ENCODE measurements around the gene BANK1.

Gene BANK1

DNA sequence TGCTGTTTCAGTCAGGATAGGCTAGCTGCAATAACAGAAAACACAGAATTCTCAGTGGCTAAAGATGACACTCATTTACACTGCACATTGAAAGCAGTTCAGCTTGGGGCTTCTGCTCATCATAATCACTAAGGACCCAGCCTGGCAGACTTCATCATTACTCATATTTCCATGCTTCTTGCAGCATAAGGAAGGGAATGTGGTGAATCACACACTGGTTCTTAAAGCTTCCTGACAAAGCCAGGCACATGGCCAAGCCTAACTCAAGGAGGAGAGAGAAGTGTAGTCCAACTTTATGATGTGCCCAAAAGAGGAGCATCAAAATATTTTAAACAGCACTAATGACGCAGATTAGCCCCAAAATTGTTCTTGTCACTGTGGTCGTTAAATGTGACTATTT lies 186.5 kb downstream of the BANK1 start:
- TF ChIP-seq YY1 (IDR thresholded peaks at IDR 0.05; ENCODE audit: low read depth), result no peak
- peak; percentile 75 for TF ChIP-seq TEAD4 (IDR thresholded peaks at IDR 0.05)
- TF ChIP-seq, protein P1, sequence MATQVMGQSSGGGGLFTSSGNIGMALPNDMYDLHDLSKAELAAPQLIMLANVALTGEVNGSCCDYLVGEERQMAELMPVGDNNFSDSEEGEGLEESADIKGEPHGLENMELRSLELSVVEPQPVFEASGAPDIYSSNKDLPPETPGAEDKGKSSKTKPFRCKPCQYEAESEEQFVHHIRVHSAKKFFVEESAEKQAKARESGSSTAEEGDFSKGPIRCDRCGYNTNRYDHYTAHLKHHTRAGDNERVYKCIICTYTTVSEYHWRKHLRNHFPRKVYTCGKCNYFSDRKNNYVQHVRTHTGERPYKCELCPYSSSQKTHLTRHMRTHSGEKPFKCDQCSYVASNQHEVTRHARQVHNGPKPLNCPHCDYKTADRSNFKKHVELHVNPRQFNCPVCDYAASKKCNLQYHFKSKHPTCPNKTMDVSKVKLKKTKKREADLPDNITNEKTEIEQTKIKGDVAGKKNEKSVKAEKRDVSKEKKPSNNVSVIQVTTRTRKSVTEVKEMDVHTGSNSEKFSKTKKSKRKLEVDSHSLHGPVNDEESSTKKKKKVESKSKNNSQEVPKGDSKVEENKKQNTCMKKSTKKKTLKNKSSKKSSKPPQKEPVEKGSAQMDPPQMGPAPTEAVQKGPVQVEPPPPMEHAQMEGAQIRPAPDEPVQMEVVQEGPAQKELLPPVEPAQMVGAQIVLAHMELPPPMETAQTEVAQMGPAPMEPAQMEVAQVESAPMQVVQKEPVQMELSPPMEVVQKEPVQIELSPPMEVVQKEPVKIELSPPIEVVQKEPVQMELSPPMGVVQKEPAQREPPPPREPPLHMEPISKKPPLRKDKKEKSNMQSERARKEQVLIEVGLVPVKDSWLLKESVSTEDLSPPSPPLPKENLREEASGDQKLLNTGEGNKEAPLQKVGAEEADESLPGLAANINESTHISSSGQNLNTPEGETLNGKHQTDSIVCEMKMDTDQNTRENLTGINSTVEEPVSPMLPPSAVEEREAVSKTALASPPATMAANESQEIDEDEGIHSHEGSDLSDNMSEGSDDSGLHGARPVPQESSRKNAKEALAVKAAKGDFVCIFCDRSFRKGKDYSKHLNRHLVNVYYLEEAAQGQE (IDR thresholded peaks at IDR 0.05; ENCODE audit: low read depth), result no peak
- peak; percentile 53; the same call in 1 of the 2 replicates for TF ChIP-seq TCF12 (IDR thresholded peaks at IDR 0.05; ENCODE audit: low read depth)
- peak; percentile 47; the same call in 1 of the 2 replicates for TF ChIP-seq CEBPB (IDR thresholded peaks at IDR 0.05)
- TF ChIP-seq TAF1 (IDR thresholded peaks at IDR 0.05; ENCODE audit: low read depth), result no peak
- peak; percentile 79; the same call in 1 of the 2 replicates for TF ChIP-seq EP300 (IDR thresholded peaks at IDR 0.05; ENCODE audit: borderline replicate concordance)
- TF ChIP-seq EGR1 (IDR thresholded peaks at IDR 0.05), result no peak
- TF ChIP-seq CREB1 (IDR thresholded peaks at IDR 0.05; ENCODE audit: low read depth), result no peak
- TF ChIP-seq, protein P2, sequence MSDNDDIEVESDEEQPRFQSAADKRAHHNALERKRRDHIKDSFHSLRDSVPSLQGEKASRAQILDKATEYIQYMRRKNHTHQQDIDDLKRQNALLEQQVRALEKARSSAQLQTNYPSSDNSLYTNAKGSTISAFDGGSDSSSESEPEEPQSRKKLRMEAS (IDR thresholded peaks at IDR 0.05), result peak; percentile 59; the same call in 1 of the 2 replicates
- TF ChIP-seq RAD21 (IDR thresholded peaks at IDR 0.05; ENCODE audit: low read depth), result peak; percentile 19; the same call in 1 of the 2 replicates
- no peak for TF ChIP-seq FOXM1 (IDR thresholded peaks at IDR 0.05; ENCODE audit: borderline replicate concordance, low read depth)
- TF ChIP-seq, protein P3, sequence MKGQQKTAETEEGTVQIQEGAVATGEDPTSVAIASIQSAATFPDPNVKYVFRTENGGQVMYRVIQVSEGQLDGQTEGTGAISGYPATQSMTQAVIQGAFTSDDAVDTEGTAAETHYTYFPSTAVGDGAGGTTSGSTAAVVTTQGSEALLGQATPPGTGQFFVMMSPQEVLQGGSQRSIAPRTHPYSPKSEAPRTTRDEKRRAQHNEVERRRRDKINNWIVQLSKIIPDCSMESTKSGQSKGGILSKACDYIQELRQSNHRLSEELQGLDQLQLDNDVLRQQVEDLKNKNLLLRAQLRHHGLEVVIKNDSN (IDR thresholded peaks at IDR 0.05), result no peak
- TF ChIP-seq NFIC (IDR thresholded peaks at IDR 0.05), result peak; percentile 81
- TF ChIP-seq ZBTB7A (IDR thresholded peaks at IDR 0.05; ENCODE audit: low read depth), result no peak

- TF ChIP-seq RAD21 (IDR thresholded peaks at IDR 0.05; ENCODE audit: low read depth) (peak; percentile 6; the same call in 1 of the 2 replicates), EP300 (IDR thresholded peaks at IDR 0.05; ENCODE audit: borderline replicate concordance) (peak; percentile 56; the same call in 1 of the 2 replicates), ZBTB7A (IDR thresholded peaks at IDR 0.05; ENCODE audit: low read depth) (no peak), YY1 (IDR thresholded peaks at IDR 0.05; ENCODE audit: low read depth) (no peak), EGR1 (IDR thresholded peaks at IDR 0.05) (0 out of 2 replicates have a peak, but pooled peaks have one; percentile 25), TAF1 (IDR thresholded peaks at IDR 0.05; ENCODE audit: low read depth) (no peak), TCF12 (IDR thresholded peaks at IDR 0.05; ENCODE audit: low read depth) (peak; percentile 73), CREB1 (IDR thresholded peaks at IDR 0.05; ENCODE audit: low read depth) (no peak), CEBPB (IDR thresholded peaks at IDR 0.05) (no peak), NFIC (IDR thresholded peaks at IDR 0.05) (peak; percentile 58), FOXM1 (IDR thresholded peaks at IDR 0.05; ENCODE audit: borderline replicate concordance, low read depth) (no peak; the same call in 1 of the 2 replicates), TEAD4 (IDR thresholded peaks at IDR 0.05) (peak; percentile 72; the same call in 1 of the 2 replicates)
- TF ChIP-seq, protein P2 (IDR thresholded peaks at IDR 0.05), result peak; percentile 54; the same call in 1 of the 2 replicates
- TF ChIP-seq, protein P1 (IDR thresholded peaks at IDR 0.05; ENCODE audit: low read depth), result no peak
- TF ChIP-seq, protein P3 (IDR thresholded peaks at IDR 0.05), result no peak
Measured at GRCh38 chr4:101981756-101982155, 191.2 kb downstream of the BANK1 start.

DNA sequence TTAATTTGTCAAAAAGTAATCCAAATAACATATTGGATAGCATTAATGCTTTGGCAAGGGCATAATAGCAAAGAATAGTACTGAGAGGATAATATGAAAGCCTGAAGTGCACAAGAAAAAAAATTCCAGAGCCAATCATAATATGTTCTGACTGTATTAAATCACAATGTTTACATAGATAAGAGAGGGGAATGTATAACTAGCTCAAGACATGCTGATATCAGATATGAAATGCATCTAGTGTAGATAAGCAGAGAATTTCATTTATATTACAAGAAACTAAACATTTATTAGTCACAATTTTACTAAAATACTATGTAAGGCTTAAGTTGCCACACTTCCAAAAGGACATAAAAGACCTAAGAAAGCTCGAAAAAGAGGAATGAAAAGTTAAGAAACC lies 193.3 kb downstream of the BANK1 start:
- TF ChIP-seq ZBTB7A (IDR thresholded peaks at IDR 0.05; ENCODE audit: low read depth) (no peak), YY1 (IDR thresholded peaks at IDR 0.05; ENCODE audit: low read depth) (no peak), RAD21 (IDR thresholded peaks at IDR 0.05; ENCODE audit: low read depth) (no peak), FOXM1 (IDR thresholded peaks at IDR 0.05; ENCODE audit: borderline replicate concordance, low read depth) (no peak), CREB1 (IDR thresholded peaks at IDR 0.05; ENCODE audit: low read depth) (no peak), NFIC (IDR thresholded peaks at IDR 0.05) (no peak), EP300 (IDR thresholded peaks at IDR 0.05; ENCODE audit: borderline replicate concordance) (no peak), TCF12 (IDR thresholded peaks at IDR 0.05; ENCODE audit: low read depth) (no peak), TAF1 (IDR thresholded peaks at IDR 0.05; ENCODE audit: low read depth) (no peak), TEAD4 (IDR thresholded peaks at IDR 0.05) (no peak), CEBPB (IDR thresholded peaks at IDR 0.05) (no peak), EGR1 (IDR thresholded peaks at IDR 0.05) (no peak)
- TF ChIP-seq, protein P3 (IDR thresholded peaks at IDR 0.05), result no peak
- TF ChIP-seq, protein P2 (IDR thresholded peaks at IDR 0.05), result no peak
- TF ChIP-seq, protein P1 (IDR thresholded peaks at IDR 0.05; ENCODE audit: low read depth), result no peak

All from Ishikawa (cell line).